CD4-positive, alpha-beta T cell (primary cell): ENCODE measurements around the gene RYK. TPM values are rescaled to one million over a fixed set of nuclear protein-coding genes. Genes with fewer than 3 reads are reported as not detected.

Experiments used
- ATAC-seq: fragments of 200-7000 bp; cut with Tn5 transposase; one replicate; pipeline ENCODE4 v1.10.0; 2022; ENCODE audit warnings: mild to moderate bottlenecking; ENCODE audit not compliant: poor library complexity
- CTCF ChIA-PET: fragments of 350-600 bp; sonication (Branson Sonifier 250); formaldehyde crosslinking; loops from one replicate; lab custom pipeline; 2021; ENCODE audit warnings: antibody characterized with exemption, inconsistent platforms; lab: Charles Lee
- POLR2A ChIA-PET: fragments of 350-600 bp; sonication (Branson Sonifier 250); formaldehyde crosslinking; loops from one replicate; lab custom pipeline; 2021; ENCODE audit warnings: antibody characterized with exemption, inconsistent platforms; lab: Charles Lee
- DNase-seq, 14 experiments: peaks; one replicate each; pipeline ENCODE4 v3.0.0-alpha.2; 2013 to 2020; ENCODE audit warnings: mixed read lengths in 2 of 14
- H3K27ac ChIP-seq, 2 donors: one replicate each; pipeline versions ENCODE4 v1.5.1 to v1.7.0; 2013; ENCODE audit warnings: low read length in 2 of 2, low read depth in 1 of 2, mild to moderate bottlenecking in 1 of 2
- H3K27me3 ChIP-seq, 2 experiments: 1 replicate in 1 of 2; 2 replicates in 1 of 2; pipeline versions ENCODE4 v1.6.1 to v1.7.0; 2013; ENCODE audit warnings: low read length in 2 of 2, control low read depth in 1 of 2, mild to moderate bottlenecking in 1 of 2, moderate library complexity in 1 of 2; ENCODE audit not compliant: insufficient read depth in 2 of 2, control insufficient read depth in 1 of 2
- H3K36me3 ChIP-seq: one replicate; pipeline ENCODE4 v1.6.1; 2013; ENCODE audit warnings: low read length, control low read depth; ENCODE audit not compliant: insufficient read depth
- H3K4me1 ChIP-seq: one replicate; pipeline ENCODE4 v1.6.1; 2013; ENCODE audit warnings: low read length, control low read depth; ENCODE audit not compliant: insufficient read depth
- H3K4me3 ChIP-seq: one replicate; pipeline ENCODE4 v1.5.1; 2013; ENCODE audit warnings: mild to moderate bottlenecking, low read length, moderate library complexity
- H3K9me3 ChIP-seq, 2 experiments: 1 replicate in 1 of 2; 2 replicates in 1 of 2; pipeline versions ENCODE4 v1.6.1 to v1.7.0; 2013; ENCODE audit warnings: low read length in 2 of 2, mild to moderate bottlenecking in 2 of 2, control low read depth in 1 of 2, moderate library complexity in 1 of 2; ENCODE audit not compliant: control insufficient read depth in 1 of 2, insufficient read depth in 1 of 2
- H3K27ac Mint-ChIP-seq: one replicate; pipeline ENCODE4 v1.8.0; 2020; ENCODE audit warnings: mixed read lengths
- H3K27me3 Mint-ChIP-seq: one replicate; pipeline ENCODE4 v1.8.0; 2021; ENCODE audit warnings: mixed read lengths
- H3K36me3 Mint-ChIP-seq: one replicate; pipeline ENCODE4 v1.8.0; 2021; ENCODE audit warnings: low read depth, mixed read lengths
- H3K4me1 Mint-ChIP-seq: one replicate; pipeline ENCODE4 v1.8.0; 2021; ENCODE audit warnings: low read depth, mixed read lengths
- H3K4me3 Mint-ChIP-seq: one replicate; pipeline ENCODE4 v1.8.0; 2020; ENCODE audit warnings: mild to moderate bottlenecking, mixed read lengths
- H3K9me3 Mint-ChIP-seq: one replicate; pipeline ENCODE4 v1.8.0; 2020; ENCODE audit warnings: mixed read lengths
- intact Hi-C, 2 experiments: fragments of 100-400 bp; cut with DNase I in 1 of 2; cut with micrococcal nuclease in 1 of 2; formaldehyde crosslinking; loops; one replicate each; pipeline versions ENCODE4 v1.15.1 to v1.9.0; 2023 to 2025; cut with DNase I, micrococcal nuclease
- total RNA-seq, 174 experiments: library from RNA in 2 of 174; stranded (reverse) in 2 of 174; gene quantifications; one replicate each; pipeline ENCODE4 v1.2.3 and lab custom pipeline; 2021 to 2026
- TF ChIP-seq, protein P1 (sequence below): fragments of 200-600 bp; IDR thresholded peaks from one replicate; pipeline ENCODE4 v1.8.0; 2022; ENCODE audit warnings: antibody characterized with exemption, mild to moderate bottlenecking

The RYK gene
- total RNA-seq, 2 experiments from 2014 or later = 57.6 to 59.2 TPM

GRCh38 chr3:134231131-134231530 is 19.5 kb downstream of the RYK start:
- Histone ChIP-seq H3K27me3 (no peaks in the 10 kb centered on the region), H3K4me1 (peaks cover 9% of the 10 kb centered on the region), H3K9me3 (no peaks in the 10 kb centered on the region), H3K36me3 (no peaks in the 10 kb centered on the region), H3K4me3 (no peak overlapping the region), H3K27ac (no peak overlapping the region)
- TF ChIP-seq, protein P1, sequence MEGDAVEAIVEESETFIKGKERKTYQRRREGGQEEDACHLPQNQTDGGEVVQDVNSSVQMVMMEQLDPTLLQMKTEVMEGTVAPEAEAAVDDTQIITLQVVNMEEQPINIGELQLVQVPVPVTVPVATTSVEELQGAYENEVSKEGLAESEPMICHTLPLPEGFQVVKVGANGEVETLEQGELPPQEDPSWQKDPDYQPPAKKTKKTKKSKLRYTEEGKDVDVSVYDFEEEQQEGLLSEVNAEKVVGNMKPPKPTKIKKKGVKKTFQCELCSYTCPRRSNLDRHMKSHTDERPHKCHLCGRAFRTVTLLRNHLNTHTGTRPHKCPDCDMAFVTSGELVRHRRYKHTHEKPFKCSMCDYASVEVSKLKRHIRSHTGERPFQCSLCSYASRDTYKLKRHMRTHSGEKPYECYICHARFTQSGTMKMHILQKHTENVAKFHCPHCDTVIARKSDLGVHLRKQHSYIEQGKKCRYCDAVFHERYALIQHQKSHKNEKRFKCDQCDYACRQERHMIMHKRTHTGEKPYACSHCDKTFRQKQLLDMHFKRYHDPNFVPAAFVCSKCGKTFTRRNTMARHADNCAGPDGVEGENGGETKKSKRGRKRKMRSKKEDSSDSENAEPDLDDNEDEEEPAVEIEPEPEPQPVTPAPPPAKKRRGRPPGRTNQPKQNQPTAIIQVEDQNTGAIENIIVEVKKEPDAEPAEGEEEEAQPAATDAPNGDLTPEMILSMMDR = no peak
- H3K9me3 Mint-ChIP-seq = no peaks in the 10 kb centered on the region
- H3K27me3 Mint-ChIP-seq = no peaks in the 10 kb centered on the region
- ATAC-seq = no peak
- peak overlapping the region; percentile 0 for H3K27ac Mint-ChIP-seq
- no peaks in the 10 kb centered on the region for H3K36me3 Mint-ChIP-seq
- H3K4me3 Mint-ChIP-seq = no peak overlapping the region
- ChIA-PET POLR2A (no interaction called here), CTCF (interaction anchor here (1.3 kb wide), 1 partner anchor 9 kb away, joined by 3 read pairs; no protein-coding TSS in a partner anchor)
- peaks cover 83% of the 10 kb centered on the region for H3K4me1 Mint-ChIP-seq
- no peak for DNase-seq
- intact Hi-C loops = no loop called here

GRCh38 chr3:134229038-134229437 is 21.6 kb downstream of the RYK start:
- no peaks in the 10 kb centered on the region for H3K36me3 ChIP-seq
- Mint-ChIP-seq H3K27ac (no peak overlapping the region), H3K4me3 (no peak overlapping the region), H3K4me1 (peaks cover 73% of the 10 kb centered on the region), H3K9me3 (no peaks in the 10 kb centered on the region), H3K36me3 (no peaks in the 10 kb centered on the region), H3K27me3 (no peaks in the 10 kb centered on the region)
- ATAC-seq (no peak), DNase-seq (no peak)
- ChIA-PET CTCF (no interaction called here), POLR2A (no interaction called here)
- intact Hi-C loops = no loop called here
- no peak overlapping the region for H3K27ac ChIP-seq
- H3K4me1 ChIP-seq = peaks cover 13% of the 10 kb centered on the region
- no peaks in the 10 kb centered on the region for H3K27me3 ChIP-seq
- H3K9me3 ChIP-seq = no peaks in the 10 kb centered on the region
- no peak overlapping the region for H3K4me3 ChIP-seq
- TF ChIP-seq, protein P1 = no peak

GRCh38 chr3:134228479-134228878 is 22.2 kb downstream of the RYK start:
- peak overlapping the region; percentile 10 for H3K27ac Mint-ChIP-seq
- peaks cover 15% of the 10 kb centered on the region for H3K4me1 ChIP-seq
- CTCF ChIA-PET = no interaction called here
- no peak overlapping the region for H3K4me3 ChIP-seq
- POLR2A ChIA-PET = no interaction called here
- no peak overlapping the region for H3K4me3 Mint-ChIP-seq
- no peaks in the 10 kb centered on the region for H3K36me3 ChIP-seq
- H3K9me3 Mint-ChIP-seq = no peaks in the 10 kb centered on the region
- H3K36me3 Mint-ChIP-seq = no peaks in the 10 kb centered on the region
- H3K27ac ChIP-seq = no peak overlapping the region
- peaks cover 78% of the 10 kb centered on the region for H3K4me1 Mint-ChIP-seq
- no peaks in the 10 kb centered on the region for H3K9me3 ChIP-seq
- H3K27me3 Mint-ChIP-seq = no peaks in the 10 kb centered on the region
- ATAC-seq (no peak), DNase-seq (no peak)
- intact Hi-C loops = no loop called here
- no peaks in the 10 kb centered on the region for H3K27me3 ChIP-seq
- TF ChIP-seq, protein P1 = no peak
